ENCODE measurements around the gene TP63.
A peak's percentile ranks its signal among the peaks of the same experiment; 100 is the strongest.

The TP63 gene

GRCh38 chr3:189689625-189690024, 58.4 kb downstream of the TP63 start:
- H3K9me3 ChIP-seq (ENCODE audit: control extremely low read depth in 1 of 5, control insufficient read depth in 4 of 5, insufficient read depth in 2 of 5, low read depth in 1 of 5, low read length in 4 of 5): no peaks in the 10 kb centered on the region
- H3K27ac ChIP-seq (ENCODE audit: insufficient read depth in 1 of 2, low read depth in 1 of 2, low read length in 2 of 2, poor library complexity in 1 of 2, severe bottlenecking in 2 of 2): no peak overlapping the region
- POLR2A ChIA-PET: no interaction called here
- DNase-seq: no peak
- no peaks in the 10 kb centered on the region for H3K36me3 ChIP-seq (ENCODE audit: control insufficient read depth in 4 of 4, insufficient read depth in 4 of 4, low read length in 3 of 4)
- CTCF ChIA-PET: no interaction called here
- H3K4me3 ChIP-seq (ENCODE audit: control insufficient read depth in 1 of 7, extremely low read depth in 1 of 7, insufficient read depth in 4 of 7, low read depth in 2 of 7, low read length in 6 of 7): no peak overlapping the region
- H3K27me3 ChIP-seq (replicated peaks in 2 of 5; ENCODE audit: control insufficient read depth in 4 of 5, insufficient read depth in 5 of 5, low read length in 4 of 5): peaks cover 0 to 2% (median 0%) of the 10 kb centered on the region in 5 experiments
- peaks cover 0 to 2% (median 0%) of the 10 kb centered on the region in 4 experiments for H3K4me1 ChIP-seq (ENCODE audit: control extremely low read depth in 1 of 4, control insufficient read depth in 4 of 4, insufficient read depth in 4 of 4, low read length in 3 of 4)

- Histone ChIP-seq H3K27me3 (replicated peaks in 2 of 5; ENCODE audit: control insufficient read depth in 4 of 5, insufficient read depth in 5 of 5, low read length in 4 of 5) (peaks cover 0 to 2% (median 0%) of the 10 kb centered on the region in 5 experiments), H3K36me3 (ENCODE audit: control insufficient read depth in 4 of 4, insufficient read depth in 4 of 4, low read length in 3 of 4) (no peaks in the 10 kb centered on the region), H3K4me3 (ENCODE audit: control insufficient read depth in 1 of 7, extremely low read depth in 1 of 7, insufficient read depth in 4 of 7, low read depth in 2 of 7, low read length in 6 of 7) (no peak overlapping the region), H3K27ac (ENCODE audit: insufficient read depth in 1 of 2, low read depth in 1 of 2, low read length in 2 of 2, poor library complexity in 1 of 2, severe bottlenecking in 2 of 2) (no peak overlapping the region), H3K4me1 (ENCODE audit: control extremely low read depth in 1 of 4, control insufficient read depth in 4 of 4, insufficient read depth in 4 of 4, low read length in 3 of 4) (peaks cover 0 to 2% (median 0%) of the 10 kb centered on the region in 4 experiments), H3K9me3 (ENCODE audit: control extremely low read depth in 1 of 5, control insufficient read depth in 4 of 5, insufficient read depth in 2 of 5, low read depth in 1 of 5, low read length in 4 of 5) (no peaks in the 10 kb centered on the region)
- DNase-seq: no peak
- CTCF ChIA-PET: interaction anchor here (1.0 kb wide), 1 partner anchor 9 kb away, joined by 3 read pairs; no protein-coding TSS in a partner anchor
- 50% methylated on average over 1 of the region's 1 CpG for WGBS (ENCODE audit: insufficient coverage)
- POLR2A ChIA-PET: no interaction called here
Measured at GRCh38 chr3:189690237-189690636, 59.0 kb downstream of the TP63 start.

- CTCF ChIA-PET: interaction anchor here (1.0 kb wide), 1 partner anchor 8 kb away, joined by 3 read pairs; no protein-coding TSS in a partner anchor
- Histone ChIP-seq H3K27ac (ENCODE audit: insufficient read depth in 1 of 2, low read depth in 1 of 2, low read length in 2 of 2, poor library complexity in 1 of 2, severe bottlenecking in 2 of 2) (no peak overlapping the region), H3K4me1 (ENCODE audit: control extremely low read depth in 1 of 4, control insufficient read depth in 4 of 4, insufficient read depth in 4 of 4, low read length in 3 of 4) (peaks cover 0 to 2% (median 0%) of the 10 kb centered on the region in 4 experiments), H3K27me3 (replicated peaks in 2 of 5; ENCODE audit: control insufficient read depth in 4 of 5, insufficient read depth in 5 of 5, low read length in 4 of 5) (peaks cover 0 to 2% (median 0%) of the 10 kb centered on the region in 5 experiments), H3K9me3 (ENCODE audit: control extremely low read depth in 1 of 5, control insufficient read depth in 4 of 5, insufficient read depth in 2 of 5, low read depth in 1 of 5, low read length in 4 of 5) (no peaks in the 10 kb centered on the region), H3K4me3 (ENCODE audit: control insufficient read depth in 1 of 7, extremely low read depth in 1 of 7, insufficient read depth in 4 of 7, low read depth in 2 of 7, low read length in 6 of 7) (no peak overlapping the region), H3K36me3 (ENCODE audit: control insufficient read depth in 4 of 4, insufficient read depth in 4 of 4, low read length in 3 of 4) (no peaks in the 10 kb centered on the region)
- DNase-seq: no peak
- 80% methylated on average over 1 of the region's 2 CpGs for WGBS (ENCODE audit: insufficient coverage)
- POLR2A ChIA-PET: no interaction called here
Measured at GRCh38 chr3:189690672-189691071, 59.5 kb downstream of the TP63 start.

- CTCF ChIA-PET: no interaction called here
- no peak overlapping the region for H3K4me3 ChIP-seq (ENCODE audit: control insufficient read depth in 1 of 7, extremely low read depth in 1 of 7, insufficient read depth in 4 of 7, low read depth in 2 of 7, low read length in 6 of 7)
- no peaks in the 10 kb centered on the region for H3K36me3 ChIP-seq (ENCODE audit: control insufficient read depth in 4 of 4, insufficient read depth in 4 of 4, low read length in 3 of 4)
- WGBS (ENCODE audit: insufficient coverage): no CpG with 5 or more reads among the region's 2 CpGs
- no peak overlapping the region for H3K27ac ChIP-seq (ENCODE audit: insufficient read depth in 1 of 2, low read depth in 1 of 2, low read length in 2 of 2, poor library complexity in 1 of 2, severe bottlenecking in 2 of 2)
- POLR2A ChIA-PET: no interaction called here
- no peaks in the 10 kb centered on the region for H3K4me1 ChIP-seq (ENCODE audit: control extremely low read depth in 1 of 4, control insufficient read depth in 4 of 4, insufficient read depth in 4 of 4, low read length in 3 of 4)
- no peak for DNase-seq
- no peaks in the 10 kb centered on the region for H3K9me3 ChIP-seq (ENCODE audit: control extremely low read depth in 1 of 5, control insufficient read depth in 4 of 5, insufficient read depth in 2 of 5, low read depth in 1 of 5, low read length in 4 of 5)
- H3K27me3 ChIP-seq (replicated peaks in 2 of 5; ENCODE audit: control insufficient read depth in 4 of 5, insufficient read depth in 5 of 5, low read length in 4 of 5): no peaks in the 10 kb centered on the region
Measured at GRCh38 chr3:189695400-189695799, 64.2 kb downstream of the TP63 start.

- no peak overlapping the region for H3K27ac ChIP-seq (ENCODE audit: insufficient read depth in 1 of 2, low read depth in 1 of 2, low read length in 2 of 2, poor library complexity in 1 of 2, severe bottlenecking in 2 of 2)
- H3K4me1 ChIP-seq (ENCODE audit: control extremely low read depth in 1 of 4, control insufficient read depth in 4 of 4, insufficient read depth in 4 of 4, low read length in 3 of 4): no peaks in the 10 kb centered on the region
- CTCF ChIA-PET: interaction anchor here (1.2 to 1.3 kb wide), 2 partner anchors 8 to 13 kb away, joined by 3 to 5 read pairs; no protein-coding TSS in a partner anchor
- peak in 1 of 3 donors; percentile 4 for DNase-seq
- POLR2A ChIA-PET: no interaction called here
- H3K27me3 ChIP-seq (replicated peaks in 2 of 5; ENCODE audit: control insufficient read depth in 4 of 5, insufficient read depth in 5 of 5, low read length in 4 of 5): no peaks in the 10 kb centered on the region
- no peaks in the 10 kb centered on the region for H3K36me3 ChIP-seq (ENCODE audit: control insufficient read depth in 4 of 4, insufficient read depth in 4 of 4, low read length in 3 of 4)
- no peaks in the 10 kb centered on the region for H3K9me3 ChIP-seq (ENCODE audit: control extremely low read depth in 1 of 5, control insufficient read depth in 4 of 5, insufficient read depth in 2 of 5, low read depth in 1 of 5, low read length in 4 of 5)
- WGBS (ENCODE audit: insufficient coverage): 66% methylated on average over 2 of the region's 2 CpGs
- no peak overlapping the region for H3K4me3 ChIP-seq (ENCODE audit: control insufficient read depth in 1 of 7, extremely low read depth in 1 of 7, insufficient read depth in 4 of 7, low read depth in 2 of 7, low read length in 6 of 7)
Measured at GRCh38 chr3:189698811-189699210, 67.6 kb downstream of the TP63 start.

GRCh38 chr3:189699885-189700284, 68.7 kb downstream of the TP63 start:
- H3K4me3 ChIP-seq (ENCODE audit: control insufficient read depth in 1 of 7, extremely low read depth in 1 of 7, insufficient read depth in 4 of 7, low read depth in 2 of 7, low read length in 6 of 7): no peak overlapping the region
- CTCF ChIA-PET: no interaction called here
- no peaks in the 10 kb centered on the region for H3K27me3 ChIP-seq (replicated peaks in 2 of 5; ENCODE audit: control insufficient read depth in 4 of 5, insufficient read depth in 5 of 5, low read length in 4 of 5)
- H3K27ac ChIP-seq (ENCODE audit: insufficient read depth in 1 of 2, low read depth in 1 of 2, low read length in 2 of 2, poor library complexity in 1 of 2, severe bottlenecking in 2 of 2): no peak overlapping the region
- H3K9me3 ChIP-seq (ENCODE audit: control extremely low read depth in 1 of 5, control insufficient read depth in 4 of 5, insufficient read depth in 2 of 5, low read depth in 1 of 5, low read length in 4 of 5): no peaks in the 10 kb centered on the region
- no peaks in the 10 kb centered on the region for H3K4me1 ChIP-seq (ENCODE audit: control extremely low read depth in 1 of 4, control insufficient read depth in 4 of 4, insufficient read depth in 4 of 4, low read length in 3 of 4)
- DNase-seq: no peak
- WGBS (ENCODE audit: insufficient coverage): no CpG with 5 or more reads among the region's 1 CpG
- POLR2A ChIA-PET: no interaction called here
- no peaks in the 10 kb centered on the region for H3K36me3 ChIP-seq (ENCODE audit: control insufficient read depth in 4 of 4, insufficient read depth in 4 of 4, low read length in 3 of 4)

- ChIA-PET POLR2A (no interaction called here), CTCF (no interaction called here)
- H3K9me3 ChIP-seq (ENCODE audit: control extremely low read depth in 1 of 5, control insufficient read depth in 4 of 5, insufficient read depth in 2 of 5, low read depth in 1 of 5, low read length in 4 of 5): no peaks in the 10 kb centered on the region
- no peaks in the 10 kb centered on the region for H3K27me3 ChIP-seq (replicated peaks in 2 of 5; ENCODE audit: control insufficient read depth in 4 of 5, insufficient read depth in 5 of 5, low read length in 4 of 5)
- H3K36me3 ChIP-seq (ENCODE audit: control insufficient read depth in 4 of 4, insufficient read depth in 4 of 4, low read length in 3 of 4): no peaks in the 10 kb centered on the region
- WGBS (ENCODE audit: insufficient coverage): no CpG with 5 or more reads among the region's 1 CpG
- no peaks in the 10 kb centered on the region for H3K4me1 ChIP-seq (ENCODE audit: control extremely low read depth in 1 of 4, control insufficient read depth in 4 of 4, insufficient read depth in 4 of 4, low read length in 3 of 4)
- no peak for DNase-seq
- H3K4me3 ChIP-seq (ENCODE audit: control insufficient read depth in 1 of 7, extremely low read depth in 1 of 7, insufficient read depth in 4 of 7, low read depth in 2 of 7, low read length in 6 of 7): no peak overlapping the region
- no peak overlapping the region for H3K27ac ChIP-seq (ENCODE audit: insufficient read depth in 1 of 2, low read depth in 1 of 2, low read length in 2 of 2, poor library complexity in 1 of 2, severe bottlenecking in 2 of 2)
Measured at GRCh38 chr3:189702066-189702646, 71.0 kb downstream of the TP63 start.
